H1 (cell line): Measurements from ENCODE around the gene SLIT3. TPM values are rescaled to one million over a fixed set of nuclear protein-coding genes. Genes with fewer than 3 reads are reported as not detected.

Experiments used
- CTCF ChIA-PET: fragments of 300-600 bp; sonication (Branson Sonifier 250); formaldehyde crosslinking; loops from one replicate; lab custom pipeline; 2021; ENCODE audit not compliant: partially characterized antibody; lab: Charles Lee
- POLR2A ChIA-PET: fragments of 300-600 bp; sonication (Branson Sonifier 250); formaldehyde crosslinking; loops from one replicate; lab custom pipeline; 2021; ENCODE audit warnings: inconsistent platforms; ENCODE audit not compliant: partially characterized antibody; lab: Charles Lee
- DNase-seq, 2 experiments: peaks; one replicate each; pipeline versions ENCODE4 v3.0.0 to v3.0.0-alpha.2; 2010 to 2022; ENCODE audit warnings: low spot score in 2 of 2, low read depth in 1 of 2, mixed read lengths in 1 of 2
- FAIRE-seq: peaks from 2 replicates; lab custom pipeline; 2011; peaks lifted over from hg19 to GRCh38; lab: Jason Lieb, UNC
- H2AFZ ChIP-seq: 2 replicates; pipeline ENCODE4 v1.8.1; 2012; ENCODE audit warnings: low read length, inconsistent platforms
- H2AK5ac ChIP-seq: 2 replicates; pipeline ENCODE4 v1.6.1; 2013; ENCODE audit warnings: low read depth, low read length
- H2BK120ac ChIP-seq: replicated peaks from 2 replicates; pipeline ENCODE3; 2013; ENCODE audit warnings: low read depth, low read length, inconsistent platforms
- H2BK12ac ChIP-seq: 2 replicates; pipeline ENCODE4 v1.6.1; 2013; ENCODE audit warnings: low read depth, low read length
- H2BK15ac ChIP-seq: 2 replicates; pipeline ENCODE4 v1.6.1; 2013; ENCODE audit warnings: low read length
- H2BK20ac ChIP-seq: 2 replicates; pipeline ENCODE4 v1.6.1; 2013; ENCODE audit warnings: low read length
- H2BK5ac ChIP-seq: 2 replicates; pipeline ENCODE4 v1.6.1; 2013; ENCODE audit warnings: low read depth, low read length
- H3K14ac ChIP-seq: 2 replicates; pipeline ENCODE4 v1.6.1; 2013; ENCODE audit warnings: inconsistent platforms; ENCODE audit not compliant: insufficient read length
- H3K18ac ChIP-seq: 2 replicates; pipeline ENCODE4 v1.6.1; 2013; ENCODE audit warnings: low read length; ENCODE audit errors: extremely low read depth
- H3K23ac ChIP-seq: 2 replicates; pipeline ENCODE4 v1.6.1; 2013; ENCODE audit warnings: inconsistent platforms; ENCODE audit not compliant: insufficient read length
- H3K23me2 ChIP-seq: 2 replicates; pipeline ENCODE4 v1.6.1; 2013; ENCODE audit warnings: low read depth, low read length
- H3K27ac ChIP-seq: 2 replicates; pipeline ENCODE4 v1.6.1; 2011; ENCODE audit warnings: low read depth, low read length, inconsistent platforms
- H3K27me3 ChIP-seq, 4 experiments: replicated peaks in 1 of 4; 1 replicate in 1 of 4; 2 replicates in 3 of 4; pipeline versions ENCODE4 v1.6.1 to v1.8.1; 2011 to 2013; ENCODE audit warnings: low read length in 3 of 4, mild to moderate bottlenecking in 3 of 4, inconsistent platforms in 2 of 4, mixed read lengths in 2 of 4, moderate library complexity in 1 of 4; ENCODE audit not compliant: control insufficient read depth in 3 of 4, insufficient read depth in 3 of 4; ENCODE audit errors: extremely low read depth in 1 of 4
- H3K36me3 ChIP-seq, 4 experiments: 2 replicates each; pipeline versions ENCODE4 v1.6.1 to v1.8.1; 2011 to 2013; ENCODE audit warnings: mild to moderate bottlenecking in 4 of 4, low read length in 3 of 4, moderate library complexity in 2 of 4, control low read depth in 1 of 4, inconsistent platforms in 1 of 4; ENCODE audit not compliant: insufficient read depth in 4 of 4, control insufficient read depth in 2 of 4
- H3K4ac ChIP-seq: replicated peaks from 2 replicates; pipeline ENCODE3; 2013; ENCODE audit warnings: low read length, low read depth, mixed read lengths, inconsistent platforms; ENCODE audit not compliant: insufficient read length
- H3K4me1 ChIP-seq, 4 experiments: replicated peaks in 1 of 4; 1 replicate in 1 of 4; 2 replicates in 3 of 4; pipeline versions ENCODE4 v1.6.1 to v1.8.1; 2011 to 2013; ENCODE audit warnings: low read length in 3 of 4, inconsistent platforms in 2 of 4, mixed read lengths in 1 of 4; ENCODE audit not compliant: insufficient read depth in 4 of 4, control insufficient read depth in 3 of 4
- H3K4me2 ChIP-seq, 2 experiments: 2 replicates each; pipeline versions ENCODE4 v1.6.1 to v1.8.1; 2011 to 2013; ENCODE audit warnings: low read depth in 2 of 2, low read length in 2 of 2, control low read depth in 1 of 2, inconsistent platforms in 1 of 2, mild to moderate bottlenecking in 1 of 2; ENCODE audit not compliant: insufficient read depth in 1 of 2
- H3K4me3 ChIP-seq, 4 experiments: fragments of 200-600, 300-600 bp in 1 of 4; sonication (generic), shearing (Covaris generic), sonication (Bioruptor Twin) in 1 of 4; 2 replicates each; pipeline versions ENCODE4 v1.5.1 to v1.8.1; 2011 to 2016; ENCODE audit warnings: low read length in 4 of 4, low read depth in 3 of 4, control low read depth in 2 of 4, inconsistent platforms in 2 of 4, mild to moderate bottlenecking in 2 of 4, mixed read lengths in 1 of 4, moderate library complexity in 1 of 4; ENCODE audit not compliant: insufficient read depth in 2 of 4; ENCODE audit errors: extremely low read depth in 1 of 4
- H3K56ac ChIP-seq: replicated peaks from 2 replicates; pipeline ENCODE3; 2013; ENCODE audit warnings: low read depth, mild to moderate bottlenecking, mixed read lengths, low read length, inconsistent platforms; ENCODE audit not compliant: insufficient read length
- H3K79me1 ChIP-seq: 2 replicates; pipeline ENCODE4 v1.6.1; 2013; ENCODE audit warnings: low read depth, low read length, control low read depth
- H3K79me2 ChIP-seq, 2 experiments: 2 replicates each; pipeline versions ENCODE4 v1.6.1 to v1.8.1; 2012 to 2013; ENCODE audit warnings: low read length in 2 of 2, mild to moderate bottlenecking in 2 of 2, inconsistent platforms in 1 of 2; ENCODE audit not compliant: insufficient read depth in 2 of 2, control insufficient read depth in 1 of 2
- H3K9ac ChIP-seq, 4 experiments: replicated peaks in 1 of 4; 1 replicate in 1 of 4; 2 replicates in 3 of 4; pipeline versions ENCODE4 v1.6.1 to v1.8.1; 2011 to 2013; ENCODE audit warnings: low read depth in 3 of 4, low read length in 3 of 4, control low read depth in 2 of 4, mild to moderate bottlenecking in 2 of 4, moderate library complexity in 2 of 4, inconsistent platforms in 1 of 4; ENCODE audit errors: extremely low read depth in 1 of 4
- H3K9me3 ChIP-seq, 2 experiments: 2 replicates each; pipeline versions ENCODE4 v1.6.1 to v1.8.1; 2012 to 2013; ENCODE audit warnings: mild to moderate bottlenecking in 2 of 2, moderate library complexity in 2 of 2, control low read depth in 1 of 2, inconsistent platforms in 1 of 2, low read depth in 1 of 2, low read length in 1 of 2, mixed read lengths in 1 of 2; ENCODE audit not compliant: insufficient read depth in 2 of 2
- H4K20me1 ChIP-seq, 2 experiments: replicated peaks in 1 of 2; 2 replicates each; pipeline versions ENCODE3 to v1.8.1; 2011 to 2013; ENCODE audit warnings: inconsistent platforms in 2 of 2, low read length in 2 of 2, mild to moderate bottlenecking in 1 of 2; ENCODE audit not compliant: insufficient read depth in 2 of 2, control insufficient read depth in 1 of 2
- H4K5ac ChIP-seq: 2 replicates; pipeline ENCODE4 v1.6.1; 2013; ENCODE audit warnings: low read length, low read depth, mixed read lengths, inconsistent platforms; ENCODE audit not compliant: insufficient read length
- H4K8ac ChIP-seq: 2 replicates; pipeline ENCODE4 v1.8.0; 2013; ENCODE audit warnings: mild to moderate bottlenecking, moderate library complexity, low read length, inconsistent platforms; ENCODE audit not compliant: insufficient read depth; ENCODE audit errors: extremely low read depth
- H4K91ac ChIP-seq: replicated peaks from 2 replicates; pipeline ENCODE3; 2013; ENCODE audit warnings: low read length, mixed read lengths, inconsistent platforms; ENCODE audit not compliant: insufficient read length
- ASH2L ChIP-seq: fragments of 200-600, 300-600 bp; sonication (generic); IDR thresholded peaks from one replicate; pipeline ENCODE4 v1.7.1; 2017; ENCODE audit warnings: low read length
- ATF3 ChIP-seq: IDR thresholded peaks from 2 replicates; pipeline ENCODE4 v1.6.1; 2011; ENCODE audit warnings: low read depth, mild to moderate bottlenecking, low read length; ENCODE audit not compliant: insufficient read depth
- CHD2 ChIP-seq: IDR thresholded peaks from 2 replicates; pipeline ENCODE4 v1.6.1; 2012; ENCODE audit warnings: low read length, improper control_type of control experiment
- GTF2F1 ChIP-seq: IDR thresholded peaks from 2 replicates; pipeline ENCODE4 v1.6.1; 2012; ENCODE audit warnings: low read depth, low read length, improper control_type of control experiment, borderline replicate concordance
- KDM1A ChIP-seq: fragments of 200-600, 300-600 bp; sonication (generic); IDR thresholded peaks from 2 replicates; pipeline ENCODE4 v1.7.1; 2016; ENCODE audit warnings: mild to moderate bottlenecking, low read length, borderline replicate concordance
- NANOG ChIP-seq: IDR thresholded peaks from 2 replicates; pipeline ENCODE4 v1.6.1; 2011; ENCODE audit warnings: low read length, low read depth, mild to moderate bottlenecking, inconsistent platforms; ENCODE audit not compliant: insufficient read depth, poor library complexity, severe bottlenecking
- NRF1 ChIP-seq: IDR thresholded peaks from 2 replicates; pipeline ENCODE4 v1.6.1; 2011; ENCODE audit warnings: mild to moderate bottlenecking, low read depth, low read length, improper control_type of control experiment
- POLR2AphosphoS5 ChIP-seq: IDR thresholded peaks from 2 replicates; pipeline ENCODE4 v1.6.1; 2011; ENCODE audit warnings: low read depth, low read length
- POU5F1 ChIP-seq: IDR thresholded peaks from 2 replicates; pipeline ENCODE4 v1.6.1; 2011; ENCODE audit warnings: low read depth, mild to moderate bottlenecking, low read length, moderate library complexity
- TAF7 ChIP-seq: optimal IDR thresholded peaks from 2 replicates; pipeline ENCODE3; 2011; ENCODE audit warnings: low read depth, mild to moderate bottlenecking, inconsistent platforms, low read length, moderate library complexity, borderline replicate concordance
- WGBS, 2 experiments: shearing (Covaris generic) in 1 of 2; methylation state at CpG; one replicate each; pipeline versions ENCODE4 v1.1.6 to v1.1.7; 2013 to 2015; ENCODE audit warnings: low lambda C conversion rate in 2 of 2, mixed read lengths in 2 of 2, inconsistent platforms in 1 of 2, low coverage in 1 of 2, missing lambda C conversion rate in 1 of 2; ENCODE audit not compliant: insufficient replicate concordance in 2 of 2, insufficient coverage in 1 of 2, insufficient read length in 1 of 2; ENCODE audit errors: extremely low coverage in 1 of 2, missing lambda C conversion rate in 1 of 2; 5-methylcytosine and 5-hydroxymethylcytosine counted together
- polyA plus RNA-seq, 7 experiments: library from polyadenylated mRNA; depleted of rRNA in 3 of 7; stranded (reverse) in 5 of 7; unstranded in 2 of 7; fragments of >200 nt in 5 of 7; fragments of 200-250 nt in 2 of 7; gene quantifications; 1 replicate in 5 of 7; 2 replicates in 1 of 7; 4 replicates in 1 of 7; pipeline versions ENCODE4 v1.2.1 to v1.2.3, GENCODE V29; 2011 to 2013; ENCODE audit warnings: missing spikeins in 2 of 7, mixed read lengths in 2 of 7
- total RNA-seq: library from RNA; stranded (reverse); fragmentation: NEBNext Ultra II Directional; extraction: Animal tissue kit (Norgen Biotek cat#: 25700); gene quantifications from 2 replicates; pipeline ENCODE4 v1.2.1, GENCODE V29; 2021

SLIT3 gene
- total and polyA plus RNA-seq, 2 of the 8 experiments (the other 6 are each of a cell fraction or from before 2014, with no cell fraction given): 1.1 to 1.2 TPM

GRCh38 chr5:168895295-168896071 is 405.5 kb downstream of the SLIT3 start:
- no peak overlapping the region for H2AK5ac ChIP-seq
- no peak overlapping the region for H3K4ac ChIP-seq
- WGBS, 2 experiments: 92% methylated on average over 5 of the region's 5 CpGs; no CpG with 5 or more reads in 1 of the 2 experiments
- H3K79me2 ChIP-seq: no peaks in the 10 kb centered on the region
- no peak overlapping the region for H3K23ac ChIP-seq
- no peak overlapping the region for H2BK20ac ChIP-seq
- no peak overlapping the region for H4K91ac ChIP-seq
- H3K23me2 ChIP-seq: no peaks in the 10 kb centered on the region
- no peaks in the 10 kb centered on the region for H3K36me3 ChIP-seq
- no peak overlapping the region for H2BK120ac ChIP-seq
- no peak overlapping the region for H3K9ac ChIP-seq
- H3K14ac ChIP-seq: no peak overlapping the region
- no peaks in the 10 kb centered on the region for H3K9me3 ChIP-seq
- no peak overlapping the region for H3K18ac ChIP-seq
- no peaks in the 10 kb centered on the region for H4K20me1 ChIP-seq
- no peak overlapping the region for H4K8ac ChIP-seq
- no peak overlapping the region for H2BK12ac ChIP-seq
- no peak overlapping the region for H3K56ac ChIP-seq
- POLR2A ChIA-PET: no interaction called here
- no peak overlapping the region for H2BK15ac ChIP-seq
- H2BK5ac ChIP-seq: no peak overlapping the region
- no peaks in the 10 kb centered on the region for H3K27me3 ChIP-seq
- H3K4me2 ChIP-seq: no peak overlapping the region
- FAIRE-seq (no peak), DNase-seq (no peak)
- H3K4me3 ChIP-seq: no peak overlapping the region
- no peak overlapping the region for H2AFZ ChIP-seq
- H4K5ac ChIP-seq: no peak overlapping the region
- no peaks in the 10 kb centered on the region; the same call in 1 of the 2 replicates for H3K79me1 ChIP-seq
- CTCF ChIA-PET: interaction anchor here (0.6 to 2.7 kb wide), 6 partner anchors 9 to 120 kb away, joined by 3 to 12 read pairs (median 4); no protein-coding TSS in a partner anchor
- H3K27ac ChIP-seq: no peak overlapping the region
- peaks cover 0 to 2% (median under 1%) of the 10 kb centered on the region in 4 experiments; a peak in 3 of 7 replicates for H3K4me1 ChIP-seq
- no peak for TF ChIP-seq ASH2L
- TF ChIP-seq POU5F1: no peak
- no peak for TF ChIP-seq CHD2
- TF ChIP-seq GTF2F1: no peak
- no peak for TF ChIP-seq NRF1
- TF ChIP-seq KDM1A: no peak
- TF ChIP-seq ATF3: no peak
- TF ChIP-seq TAF7: no peak
- no peak for TF ChIP-seq NANOG
- TF ChIP-seq POLR2AphosphoS5: no peak
